Measurements from ENCODE around the gene NFKBIB. TPM values are rescaled to one million over a fixed set of nuclear protein-coding genes. Genes with fewer than 3 reads are reported as not detected.

Gene NFKBIB
- total RNA-seq, 1 donor from 2014 or later = 45.5 TPM

DNA sequence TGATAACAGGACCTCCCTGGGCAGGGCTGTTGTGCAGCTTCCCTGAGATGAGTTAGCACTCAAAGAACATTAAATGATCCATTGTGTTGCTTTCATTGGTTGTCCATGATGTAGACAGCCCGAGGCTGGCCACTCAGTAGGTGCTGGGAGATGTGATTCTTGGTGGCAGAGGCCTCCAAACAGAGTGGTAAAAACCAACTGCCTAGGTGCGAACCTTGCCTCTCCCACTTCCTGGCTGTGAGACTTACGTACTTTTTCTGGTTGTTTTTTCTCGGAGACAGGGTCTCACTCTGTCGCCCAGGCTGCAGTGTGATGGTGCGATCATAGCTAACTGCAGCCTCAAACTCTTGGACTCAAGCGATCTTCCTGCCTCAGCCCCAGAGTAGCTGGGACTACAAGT is 24.6 kb downstream of the NFKBIB start:
- TF ChIP-seq, protein P1, sequence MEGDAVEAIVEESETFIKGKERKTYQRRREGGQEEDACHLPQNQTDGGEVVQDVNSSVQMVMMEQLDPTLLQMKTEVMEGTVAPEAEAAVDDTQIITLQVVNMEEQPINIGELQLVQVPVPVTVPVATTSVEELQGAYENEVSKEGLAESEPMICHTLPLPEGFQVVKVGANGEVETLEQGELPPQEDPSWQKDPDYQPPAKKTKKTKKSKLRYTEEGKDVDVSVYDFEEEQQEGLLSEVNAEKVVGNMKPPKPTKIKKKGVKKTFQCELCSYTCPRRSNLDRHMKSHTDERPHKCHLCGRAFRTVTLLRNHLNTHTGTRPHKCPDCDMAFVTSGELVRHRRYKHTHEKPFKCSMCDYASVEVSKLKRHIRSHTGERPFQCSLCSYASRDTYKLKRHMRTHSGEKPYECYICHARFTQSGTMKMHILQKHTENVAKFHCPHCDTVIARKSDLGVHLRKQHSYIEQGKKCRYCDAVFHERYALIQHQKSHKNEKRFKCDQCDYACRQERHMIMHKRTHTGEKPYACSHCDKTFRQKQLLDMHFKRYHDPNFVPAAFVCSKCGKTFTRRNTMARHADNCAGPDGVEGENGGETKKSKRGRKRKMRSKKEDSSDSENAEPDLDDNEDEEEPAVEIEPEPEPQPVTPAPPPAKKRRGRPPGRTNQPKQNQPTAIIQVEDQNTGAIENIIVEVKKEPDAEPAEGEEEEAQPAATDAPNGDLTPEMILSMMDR (IDR thresholded peaks at IDR 0.05) = no peak
- no peaks in the 10 kb centered on the region for H3K9me3 Mint-ChIP-seq
- no peaks in the 10 kb centered on the region for H3K27me3 Mint-ChIP-seq
- ATAC-seq (ENCODE audit: low read depth) (no peak), DNase-seq (no peak)
- H3K4me1 Mint-ChIP-seq = peaks cover 6% of the 10 kb centered on the region
- intact Hi-C loops (cut with micrococcal nuclease) = no loop called here
- H3K36me3 Mint-ChIP-seq (ENCODE audit: low read depth) = peaks cover 40% of the 10 kb centered on the region
- H3K4me3 Mint-ChIP-seq = no peak overlapping the region
- POLR2A ChIA-PET = no interaction called here
- CTCF ChIA-PET = interaction anchor here (1.1 kb wide), 1 partner anchor 521 kb away, joined by 3 read pairs; the partner anchor contains the start of gene FAM98C
- no peak overlapping the region for H3K27ac Mint-ChIP-seq

GRCh38 chr19:38928391-38929001 is 28.7 kb downstream of the NFKBIB start:
- Mint-ChIP-seq H3K4me1 (peaks cover 34% of the 10 kb centered on the region), H3K4me3 (no peak overlapping the region), H3K36me3 (ENCODE audit: low read depth) (peaks cover 43% of the 10 kb centered on the region), H3K27ac (no peak overlapping the region), H3K9me3 (no peaks in the 10 kb centered on the region), H3K27me3 (no peaks in the 10 kb centered on the region)
- ChIA-PET CTCF (interaction anchor here (2.4 kb wide), 1 partner anchor 41 kb away, joined by 10 read pairs; no protein-coding TSS in a partner anchor), POLR2A (interaction anchor here (0.7 to 1.5 kb wide), 4 partner anchors 11 to 194 kb away, joined by 3 to 7 read pairs (median 4); no protein-coding TSS in a partner anchor)
- intact Hi-C loops (cut with micrococcal nuclease) = no loop called here
- DNase-seq = no peak
- TF ChIP-seq, protein P1 (IDR thresholded peaks at IDR 0.05) = no peak
- ATAC-seq (ENCODE audit: low read depth) = no peak

DNA sequence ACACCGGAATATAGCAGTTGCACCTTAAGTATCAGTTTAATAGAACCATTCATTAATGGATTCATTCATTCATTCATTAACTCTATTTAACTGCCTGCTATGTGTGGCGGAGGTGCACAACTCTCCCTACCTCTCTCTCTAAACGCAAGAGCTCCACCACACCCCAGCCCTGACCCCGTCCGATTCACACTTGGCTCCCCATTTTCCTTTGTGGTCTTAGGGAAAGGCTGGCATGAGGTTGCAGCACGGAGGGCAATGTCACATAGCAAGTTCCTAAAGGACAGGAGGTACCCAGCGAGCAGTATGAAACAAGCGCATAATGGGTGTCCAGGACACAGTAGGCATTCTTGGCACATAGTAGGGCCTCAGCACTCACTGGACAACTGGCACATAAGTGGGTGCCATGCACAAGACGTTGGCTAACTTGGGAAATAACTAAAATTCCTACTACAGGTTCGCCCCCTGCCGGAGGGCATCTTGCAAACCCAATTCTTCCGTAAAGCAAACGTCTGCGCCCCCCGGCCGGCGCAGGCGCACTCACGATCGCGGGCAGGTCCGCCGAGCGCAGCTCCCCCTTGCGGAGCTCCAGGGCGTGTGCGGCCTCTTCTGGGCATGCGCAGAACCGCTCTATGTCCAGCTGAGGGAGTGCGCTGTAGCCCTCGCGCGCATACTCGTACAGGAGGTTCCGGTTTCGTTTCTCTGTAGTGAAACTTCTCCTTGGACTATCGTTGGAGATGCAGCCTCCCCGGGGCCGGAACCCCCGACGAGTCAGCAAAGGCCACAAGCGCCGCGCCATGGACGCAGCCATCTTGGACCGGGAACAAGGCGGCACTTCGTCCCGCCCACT is 30.4 kb downstream of the NFKBIB start, which contains the start of gene SARS2:
Gene SARS2 (minus strand): TSS at position 835 of the 847 bp plus-strand sequence. CDS start 27 bp downstream, at position 808.
- H3K4me3 Mint-ChIP-seq = peak within 1 kb of the TSS; percentile 97
- ChIA-PET CTCF (interaction anchor here (0.6 to 3.5 kb wide), 22 partner anchors 30 to 527 kb away, joined by 3 to 25 read pairs (median 4); partner anchors contain the start of genes ECH1, FAM98C, MAP4K1 and NFKBIB), POLR2A (interaction anchor here (0.5 to 2.8 kb wide), 24 partner anchors 10 to 655 kb away, joined by 3 to 24 read pairs (median 6); partner anchors contain the start of genes ACTN4, EIF3K, FAM98C and MAP4K1)
- H3K27ac Mint-ChIP-seq = peak within 1 kb of the TSS; percentile 98
- no peaks in the 10 kb centered on the region for H3K27me3 Mint-ChIP-seq
- ATAC-seq (ENCODE audit: low read depth) = peak; percentile 71
- H3K36me3 Mint-ChIP-seq (ENCODE audit: low read depth) = peaks cover 40% of the 10 kb centered on the region
- peaks cover 2% of the 10 kb centered on the region for H3K9me3 Mint-ChIP-seq
- H3K4me1 Mint-ChIP-seq = peaks cover 34% of the 10 kb centered on the region
- DNase-seq = peak; percentile 93
- intact Hi-C loops (cut with micrococcal nuclease) = loop anchor here (1.0 to 10.0 kb wide), 18 partner anchors 31 to 1025 kb away; partner anchors contain the start of genes ACTN4, DPF1, ECH1 and FAM98C
- TF ChIP-seq, protein P1 (IDR thresholded peaks at IDR 0.05) = peak; percentile 100

GRCh38 chr19:38930776-38931520 is 31.2 kb downstream of the NFKBIB start, which contains the start of gene MRPS12:
MRPS12 (plus strand) TSS chr19:38930944; CDS start chr19:38931295, 351 bp downstream.
- Mint-ChIP-seq H3K4me3 (peak within 1 kb of the TSS; percentile 97), H3K27ac (peak within 1 kb of the TSS; percentile 98)

More at GRCh38 chr19:38930776-38931520, 31.2 kb downstream of the NFKBIB start, which contains the start of gene MRPS12:
- Mint-ChIP-seq H3K27me3 (no peaks in the 10 kb centered on the region), H3K36me3 (ENCODE audit: low read depth) (peaks cover 41% of the 10 kb centered on the region), H3K4me1 (peaks cover 34% of the 10 kb centered on the region), H3K9me3 (peaks cover 2% of the 10 kb centered on the region)
- DNase-seq (no peak), ATAC-seq (ENCODE audit: low read depth) (peak; percentile 91)
- CTCF ChIA-PET = interaction anchor here (0.6 to 3.5 kb wide), 23 partner anchors 30 to 528 kb away, joined by 3 to 25 read pairs (median 3); partner anchors contain the start of genes ACTN4, ECH1, FAM98C and MAP4K1
- TF ChIP-seq, protein P1 (IDR thresholded peaks at IDR 0.05) = no peak
- POLR2A ChIA-PET = interaction anchor here (0.6 to 2.8 kb wide), 23 partner anchors 9 to 1533 kb away, joined by 3 to 24 read pairs (median 7); partner anchors contain the start of genes ACTN4, EIF3K, FAM98C and MAP4K1
- intact Hi-C loops (cut with micrococcal nuclease) = loop anchor here (1.0 to 10.0 kb wide), 18 partner anchors 32 to 1026 kb away; partner anchors contain the start of genes ACTN4, DPF1, ECH1 and FAM98C

All from activated B cell treated with CpG ODN at 0.5 μM for 24 hours (primary cell).